Spleen (tissue), 7 donors: ENCODE data around the gene OLFM3.

ENCODE experiments used
- CTCF ChIP-seq, 11 experiments: fragments of 200-600 bp in 7 of 11; fragments of 450-650 bp in 4 of 11; sonication (generic) in 4 of 11; IDR thresholded peaks in 8 of 11; conservative IDR thresholded peaks in 3 of 11; 1 replicate in 7 of 11; 2 replicates in 4 of 11; pipeline versions ENCODE4 v1.4.0 to v1.8.0; 2016 to 2021; ENCODE audit warnings: antibody characterized with exemption in 11 of 11, inconsistent platforms in 4 of 11, mild to moderate bottlenecking in 1 of 11
- POLR2AphosphoS5 ChIP-seq, 3 donors: sonication (generic); formaldehyde crosslinking; IDR thresholded peaks; one replicate each; pipeline ENCODE4 v1.5.1; 2017; ENCODE audit warnings: antibody characterized with exemption in 3 of 3
- donor health status: DM: no; HTN: no; CAD: no; lungs with moderate emphysema.
- donor health status: DM: no; HTN: no; CAD: no.
- donor health status: DM: no; HTN: no; CAD: no.

GRCh38 chr1:101798417-101798816, 198.3 kb downstream of the OLFM3 start:
- TF ChIP-seq CTCF (IDR thresholded peaks at IDR 0.05 in 8 of 11, conservative IDR thresholded peaks at IDR 0.05 in 3 of 11) = no peak
- no peak for TF ChIP-seq POLR2AphosphoS5 (IDR thresholded peaks at IDR 0.05)
